ENCODE measurements around the gene PRKN.

Gene PRKN

GRCh38 chr6:161373905-161374451 lies 1353.6 kb downstream of the PRKN start:
- in situ Hi-C loops (cut with MboI; ENCODE audit: low sequenced_read_pairs, unreplicated experiment), result loop anchor here (5.0 to 10.0 kb wide), 3 partner anchors 229 to 639 kb away; no protein-coding TSS in a partner anchor
- TF ChIP-seq, protein P1, sequence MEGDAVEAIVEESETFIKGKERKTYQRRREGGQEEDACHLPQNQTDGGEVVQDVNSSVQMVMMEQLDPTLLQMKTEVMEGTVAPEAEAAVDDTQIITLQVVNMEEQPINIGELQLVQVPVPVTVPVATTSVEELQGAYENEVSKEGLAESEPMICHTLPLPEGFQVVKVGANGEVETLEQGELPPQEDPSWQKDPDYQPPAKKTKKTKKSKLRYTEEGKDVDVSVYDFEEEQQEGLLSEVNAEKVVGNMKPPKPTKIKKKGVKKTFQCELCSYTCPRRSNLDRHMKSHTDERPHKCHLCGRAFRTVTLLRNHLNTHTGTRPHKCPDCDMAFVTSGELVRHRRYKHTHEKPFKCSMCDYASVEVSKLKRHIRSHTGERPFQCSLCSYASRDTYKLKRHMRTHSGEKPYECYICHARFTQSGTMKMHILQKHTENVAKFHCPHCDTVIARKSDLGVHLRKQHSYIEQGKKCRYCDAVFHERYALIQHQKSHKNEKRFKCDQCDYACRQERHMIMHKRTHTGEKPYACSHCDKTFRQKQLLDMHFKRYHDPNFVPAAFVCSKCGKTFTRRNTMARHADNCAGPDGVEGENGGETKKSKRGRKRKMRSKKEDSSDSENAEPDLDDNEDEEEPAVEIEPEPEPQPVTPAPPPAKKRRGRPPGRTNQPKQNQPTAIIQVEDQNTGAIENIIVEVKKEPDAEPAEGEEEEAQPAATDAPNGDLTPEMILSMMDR (IDR thresholded peaks at IDR 0.05; ENCODE audit: borderline replicate concordance, control extremely low read depth, extremely low read depth, insufficient read depth, missing control alignments), result peak; percentile 97
- DNase-seq (ENCODE audit: low spot score), result peak; percentile 72

DNA sequence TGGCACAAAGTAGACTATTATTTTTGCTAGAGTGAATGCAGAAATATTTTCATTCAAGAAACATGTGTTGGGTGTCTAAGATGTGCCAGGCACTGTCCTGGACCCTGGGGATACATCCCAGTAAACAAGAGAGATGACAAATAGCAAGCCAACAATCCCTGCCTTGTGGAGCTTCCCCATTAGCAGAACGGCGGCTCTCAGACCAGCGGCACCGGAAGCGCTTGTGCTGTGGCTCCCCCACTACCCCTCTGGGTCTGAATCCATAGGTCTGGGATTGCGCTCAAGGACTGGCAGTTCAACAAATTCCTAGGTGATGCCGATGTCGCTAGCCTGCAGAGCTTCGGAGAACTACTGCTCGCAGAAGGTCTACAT lies 1355.2 kb downstream of the PRKN start:
- no peak for DNase-seq (ENCODE audit: low spot score)
- TF ChIP-seq, protein P1 (IDR thresholded peaks at IDR 0.05; ENCODE audit: borderline replicate concordance, control extremely low read depth, extremely low read depth, insufficient read depth, missing control alignments), result no peak
- in situ Hi-C loops (cut with MboI; ENCODE audit: low sequenced_read_pairs, unreplicated experiment), result loop anchor here (5.0 to 10.0 kb wide), 3 partner anchors 228 to 638 kb away; no protein-coding TSS in a partner anchor

DNA sequence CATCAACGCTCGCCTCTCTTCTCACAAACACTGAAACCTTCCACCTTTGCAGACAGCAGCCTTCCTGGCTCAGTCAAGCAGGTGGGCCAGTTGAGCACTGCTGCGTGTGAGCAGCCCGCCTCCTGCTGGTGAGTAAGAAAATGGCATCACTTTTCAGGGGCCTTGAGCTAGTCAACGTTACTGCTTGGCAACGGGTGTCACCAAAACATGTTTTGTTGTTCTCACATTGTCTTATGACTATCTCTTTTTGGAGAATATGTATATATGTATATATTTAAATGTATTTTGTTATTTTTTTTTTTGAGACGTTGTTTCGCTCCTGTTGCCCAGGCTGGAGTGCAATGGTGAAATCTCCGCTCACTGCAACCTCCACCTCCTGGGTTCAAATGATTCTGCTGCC lies 1356.7 kb downstream of the PRKN start:
- in situ Hi-C loops (cut with MboI; ENCODE audit: low sequenced_read_pairs, unreplicated experiment), result loop anchor here (5.0 to 10.0 kb wide), 3 partner anchors 226 to 636 kb away; no protein-coding TSS in a partner anchor
- TF ChIP-seq, protein P1 (IDR thresholded peaks at IDR 0.05; ENCODE audit: borderline replicate concordance, control extremely low read depth, extremely low read depth, insufficient read depth, missing control alignments), result peak; percentile 88
- DNase-seq (ENCODE audit: low spot score), result peak; percentile 79

GRCh38 chr6:161369339-161369738 lies 1358.2 kb downstream of the PRKN start:
- in situ Hi-C loops (cut with MboI; ENCODE audit: low sequenced_read_pairs, unreplicated experiment), result no loop called here
- TF ChIP-seq, protein P1 (IDR thresholded peaks at IDR 0.05; ENCODE audit: borderline replicate concordance, control extremely low read depth, extremely low read depth, insufficient read depth, missing control alignments), result no peak
- no peak for DNase-seq (ENCODE audit: low spot score)

- in situ Hi-C loops (cut with MboI; ENCODE audit: low sequenced_read_pairs, unreplicated experiment), result no loop called here
- TF ChIP-seq, protein P1 (IDR thresholded peaks at IDR 0.05; ENCODE audit: borderline replicate concordance, control extremely low read depth, extremely low read depth, insufficient read depth, missing control alignments), result no peak
- no peak for DNase-seq (ENCODE audit: low spot score)
Measured at GRCh38 chr6:161368514-161368913, 1359.1 kb downstream of the PRKN start.

DNA sequence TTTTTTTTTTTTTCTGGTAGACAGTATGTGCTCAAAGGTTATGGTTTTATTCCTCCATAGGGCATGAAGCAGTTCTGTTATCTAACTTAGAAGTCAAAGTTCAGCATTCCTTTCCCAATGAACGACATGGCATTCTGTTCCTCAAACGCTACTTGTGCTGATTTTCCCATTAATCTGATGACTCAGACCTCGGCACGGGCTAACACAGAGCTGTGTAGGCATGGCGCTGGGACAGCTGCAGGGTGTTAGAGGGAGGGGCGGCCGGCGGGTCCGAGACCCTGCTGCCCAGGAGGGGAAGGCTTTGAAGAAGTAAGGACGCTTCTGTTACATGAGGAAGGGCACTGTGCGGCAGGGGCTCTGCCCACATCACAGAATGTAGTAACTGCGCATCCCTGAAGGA lies 1360.1 kb downstream of the PRKN start:
- in situ Hi-C loops (cut with MboI; ENCODE audit: low sequenced_read_pairs, unreplicated experiment), result no loop called here
- no peak for DNase-seq (ENCODE audit: low spot score)
- TF ChIP-seq, protein P1 (IDR thresholded peaks at IDR 0.05; ENCODE audit: borderline replicate concordance, control extremely low read depth, extremely low read depth, insufficient read depth, missing control alignments), result no peak

All from GM13976 (cell line).